ENCODE results near the gene PTPRA. TPM values are rescaled to one million over a fixed set of nuclear protein-coding genes. Genes with fewer than 3 reads are reported as not detected.
A peak's percentile ranks its signal among the peaks of the same experiment; 100 is the strongest.

The PTPRA gene
- total and polyA plus RNA-seq, 2 of the 8 experiments (the other 6 are each of a cell fraction or from before 2014, with no cell fraction given): 47.7 to 51.3 TPM

- Histone ChIP-seq H4K91ac (replicated peaks; ENCODE audit: insufficient read length, low read length) (peak overlapping the region; percentile 17), H3K9me3 (ENCODE audit: insufficient read depth in 2 of 2, low read depth in 1 of 2, low read length in 1 of 2) (no peaks in the 10 kb centered on the region), H3K4me3 (ENCODE audit: extremely low read depth in 1 of 4, insufficient read depth in 2 of 4, low read depth in 3 of 4, low read length in 4 of 4) (no peak overlapping the region; a peak in 1 of 8 replicates), H4K5ac (ENCODE audit: insufficient read length, low read depth, low read length) (no peak overlapping the region), H3K9ac (replicated peaks in 1 of 4; ENCODE audit: extremely low read depth in 1 of 4, low read depth in 3 of 4, low read length in 3 of 4) (no peak overlapping the region), H2BK15ac (ENCODE audit: low read length) (0 out of 2 replicates have a peak overlapping the region, but pooled peaks have one; percentile 16), H4K8ac (ENCODE audit: extremely low read depth, insufficient read depth, low read length) (peak overlapping the region; percentile 11; the same call in 1 of the 2 replicates), H3K36me3 (ENCODE audit: control insufficient read depth in 2 of 4, insufficient read depth in 4 of 4, low read length in 3 of 4) (peaks cover 5 to 21% (median 13%) of the 10 kb centered on the region in 4 experiments; a peak in 6 of 8 replicates), H2BK120ac (replicated peaks; ENCODE audit: low read depth, low read length) (no peak overlapping the region), H2BK20ac (ENCODE audit: low read length) (no peak overlapping the region), H3K18ac (ENCODE audit: extremely low read depth, low read length) (no peak overlapping the region), H4K20me1 (replicated peaks in 1 of 2; ENCODE audit: control insufficient read depth in 1 of 2, insufficient read depth in 2 of 2, low read length in 2 of 2) (peaks cover 0 to 2% of the 10 kb centered on the region in 2 experiments), H2BK12ac (ENCODE audit: low read depth, low read length) (no peak overlapping the region), H3K79me1 (ENCODE audit: low read depth, low read length) (peaks cover 5% of the 10 kb centered on the region), H2AFZ (ENCODE audit: low read length) (no peak overlapping the region), H3K79me2 (ENCODE audit: control insufficient read depth in 1 of 2, insufficient read depth in 2 of 2, low read length in 2 of 2) (peaks cover 0 to 6% of the 10 kb centered on the region in 2 experiments; a peak in 1 of 4 replicates), H3K14ac (ENCODE audit: insufficient read length) (no peak overlapping the region), H3K27ac (ENCODE audit: low read depth, low read length) (no peak overlapping the region), H2BK5ac (ENCODE audit: low read depth, low read length) (peak overlapping the region; percentile 53; the same call in 1 of the 2 replicates), H3K4ac (replicated peaks; ENCODE audit: insufficient read length, low read depth, low read length) (no peak overlapping the region), H3K56ac (replicated peaks; ENCODE audit: insufficient read length, low read depth, low read length) (no peak overlapping the region), H3K27me3 (replicated peaks in 1 of 4; ENCODE audit: control insufficient read depth in 3 of 4, extremely low read depth in 1 of 4, insufficient read depth in 3 of 4, low read length in 3 of 4) (no peaks in the 10 kb centered on the region), H3K4me2 (ENCODE audit: insufficient read depth in 1 of 2, low read depth in 2 of 2, low read length in 2 of 2) (peak overlapping the region in 1 of 2 experiments; percentile 59; a peak in 1 of 4 replicates), H3K23ac (ENCODE audit: insufficient read length) (no peak overlapping the region), H3K23me2 (ENCODE audit: low read depth, low read length) (peaks cover 8% of the 10 kb centered on the region), H3K4me1 (replicated peaks in 1 of 4; ENCODE audit: control insufficient read depth in 3 of 4, insufficient read depth in 4 of 4, low read length in 3 of 4) (peaks cover 2 to 12% (median 9%) of the 10 kb centered on the region in 4 experiments; a peak in 6 of 7 replicates), H2AK5ac (ENCODE audit: low read depth, low read length) (no peak overlapping the region)
- TF ChIP-seq POU5F1 (IDR thresholded peaks at IDR 0.05; ENCODE audit: low read depth, low read length): no peak
- no peak for TF ChIP-seq USF2 (IDR thresholded peaks at IDR 0.05; ENCODE audit: low read length)
- CTCF ChIA-PET (ENCODE audit: partially characterized antibody): interaction anchor here (1.5 to 1.8 kb wide), 2 partner anchors 11 to 177 kb away, joined by 3 to 7 read pairs; no protein-coding TSS in a partner anchor
- WGBS, 2 experiments (ENCODE audit: extremely low coverage in 1 of 2, insufficient coverage in 1 of 2, insufficient read length in 1 of 2, insufficient replicate concordance in 2 of 2, low coverage in 1 of 2, low lambda C conversion rate in 2 of 2, missing lambda C conversion rate in 1 of 2): 89% methylated on average over 5 of the region's 5 CpGs; no CpG with 5 or more reads in 1 of the 2 experiments
- no peak for DNase-seq (ENCODE audit: low read depth in 1 of 2, low spot score in 2 of 2)
- no peak for FAIRE-seq
- POLR2A ChIA-PET (ENCODE audit: partially characterized antibody): interaction anchor here (0.9 to 1.8 kb wide), 3 partner anchors 13 to 242 kb away, joined by 4 read pairs; partner anchors contain the start of genes CPXM1 and OXT
Measured at GRCh38 chr20:3042625-3043024, 169.3 kb downstream of the PTPRA start.
